NCI-H1694 (cell line): ENCODE data around the gene RXFP4.
"Not testable (repeated sequence)": the region's sequence is repeated elsewhere in the genome, so short reads cannot be mapped to it uniquely, and the experiment has no call there.

Experiments
- DNase-seq: peaks from one replicate; lab custom pipeline; 2025; lab: John Stamatoyannopoulos, UW

RXFP4 gene

GRCh38 chr1:155930725-155931124, 10.7 kb upstream of the RXFP4 start:
- DNase-seq: not testable (repeated sequence)

- DNase-seq: no peak
Measured at GRCh38 chr1:155931332-155932038, 10.0 kb upstream of the RXFP4 start.

DNA sequence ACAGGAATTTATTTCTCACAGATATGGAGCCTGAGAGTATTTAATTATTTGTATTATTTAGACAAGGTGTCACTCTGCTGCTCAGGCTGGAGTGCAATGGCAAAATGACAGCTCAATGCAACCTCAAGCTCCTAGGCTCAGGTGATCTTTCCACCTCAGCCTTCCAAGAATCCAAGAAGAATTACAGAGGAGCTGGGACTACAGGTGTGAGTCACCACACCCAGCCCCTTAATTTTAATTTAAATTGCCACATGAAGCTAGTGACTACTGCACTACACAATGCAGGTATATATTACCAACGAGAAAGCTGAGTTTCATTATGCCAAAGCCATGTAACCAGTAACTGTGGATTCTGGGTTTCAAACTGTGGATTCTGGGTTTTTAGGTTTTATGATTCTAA, 9.4 kb upstream of the RXFP4 start:
- DNase-seq: no peak

- no peak for DNase-seq
Measured at GRCh38 chr1:155932487-155932886, 9.0 kb upstream of the RXFP4 start.

GRCh38 chr1:155933591-155934096, 7.8 kb upstream of the RXFP4 start:
- no peak for DNase-seq

- peak; percentile 100 for DNase-seq
Measured at GRCh38 chr1:155934097-155934935, 7.1 kb upstream of the RXFP4 start, which contains the start of gene KHDC4. KHDC4 (minus strand) TSS chr1:155934413; CDS start chr1:155934373, 40 bp downstream.

- peak; percentile 69 for DNase-seq
Measured at GRCh38 chr1:155934936-155935590, 6.4 kb upstream of the RXFP4 start.

DNA sequence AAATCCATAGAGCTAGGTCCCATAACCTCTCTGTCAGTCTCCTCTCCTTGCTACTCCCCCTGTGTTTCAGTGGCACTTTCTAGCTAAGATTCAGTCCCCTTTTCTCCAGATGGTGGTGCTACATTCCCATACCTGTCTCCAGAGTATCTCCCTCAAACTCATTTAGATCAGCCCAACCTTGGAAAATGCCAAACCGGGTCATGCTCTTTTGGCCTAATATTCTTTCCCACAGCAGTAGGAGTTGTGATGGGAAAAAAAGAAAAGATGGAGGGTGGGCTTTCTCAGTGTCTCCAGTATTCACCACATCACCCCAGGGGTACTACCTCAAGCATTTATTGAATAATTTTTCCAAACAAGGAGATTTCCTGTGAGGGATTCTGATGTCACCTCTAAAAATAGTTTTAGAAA, 3.2 kb upstream of the RXFP4 start:
- DNase-seq: peak; percentile 96

DNA sequence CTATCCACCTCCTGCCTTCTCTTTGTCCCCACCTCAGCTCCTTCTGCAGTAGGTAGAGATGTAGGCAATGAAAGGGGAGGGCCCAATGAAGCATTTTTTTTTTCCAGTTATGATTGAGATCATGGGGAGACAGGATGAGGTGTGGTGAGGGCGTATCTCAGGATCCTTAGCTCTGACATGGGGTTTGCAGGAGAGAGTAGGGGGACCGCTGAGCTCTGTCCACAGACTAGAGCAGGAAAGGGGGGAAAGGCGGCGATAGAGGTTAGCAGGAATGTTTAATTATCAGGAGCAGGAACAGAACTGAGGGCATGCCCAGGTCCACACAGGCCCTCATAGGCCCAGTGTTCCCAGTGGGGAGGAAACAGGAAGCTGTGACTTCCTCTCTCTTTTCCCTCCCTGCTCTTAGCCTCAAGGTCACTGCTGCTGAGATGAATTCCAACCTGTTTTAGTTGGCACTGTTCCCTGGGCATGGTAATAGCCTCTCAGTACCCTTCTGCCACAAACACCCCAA, 901 bp upstream of the RXFP4 start:
- DNase-seq: no peak

GRCh38 chr1:155941845-155942531, 550 bp downstream of the RXFP4 start:
- DNase-seq: no peak

DNA sequence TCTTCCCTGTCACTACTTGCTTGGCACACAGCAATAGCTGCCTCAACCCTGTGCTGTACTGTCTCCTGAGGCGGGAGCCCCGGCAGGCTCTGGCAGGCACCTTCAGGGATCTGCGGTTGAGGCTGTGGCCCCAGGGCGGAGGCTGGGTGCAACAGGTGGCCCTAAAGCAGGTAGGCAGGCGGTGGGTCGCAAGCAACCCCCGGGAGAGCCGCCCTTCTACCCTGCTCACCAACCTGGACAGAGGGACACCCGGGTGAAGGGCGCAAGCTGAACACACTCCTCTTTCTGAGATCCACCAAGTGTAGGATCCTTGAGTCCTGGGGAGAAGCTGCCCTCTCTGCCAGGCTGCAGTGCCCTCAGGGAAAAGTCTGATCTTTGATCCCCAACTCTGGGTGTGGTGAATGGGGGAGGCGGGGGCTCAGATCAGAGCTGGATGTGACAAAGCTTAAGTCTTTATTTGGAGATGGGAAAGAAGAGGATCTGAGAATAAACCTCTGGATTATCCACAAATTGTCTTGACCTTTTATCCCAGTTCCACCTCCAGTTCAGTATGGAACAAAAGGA, 1.2 kb downstream of the RXFP4 start:
- DNase-seq: no peak

DNA sequence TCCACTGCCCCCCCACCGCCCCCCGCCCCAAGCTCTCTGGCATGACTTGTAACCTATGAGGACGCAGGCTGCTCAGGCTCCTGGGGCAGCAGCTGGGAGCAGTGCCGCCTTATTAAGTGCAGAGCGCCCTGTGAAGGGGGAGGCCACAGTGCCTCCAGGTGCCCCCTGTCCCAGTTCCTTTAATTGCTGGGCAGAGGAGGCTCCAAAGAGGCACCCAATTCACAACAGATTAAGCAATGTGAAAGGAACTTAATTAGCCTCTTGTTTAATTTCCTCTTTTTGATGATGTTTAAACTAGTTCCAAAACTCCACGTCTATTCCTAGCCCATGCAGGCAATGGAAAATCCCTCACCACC, 3.0 kb downstream of the RXFP4 start:
- no peak for DNase-seq

GRCh38 chr1:155946633-155947219, 5.3 kb downstream of the RXFP4 start:
- no peak for DNase-seq

- DNase-seq: no peak
Measured at GRCh38 chr1:155947292-155947691, 5.9 kb downstream of the RXFP4 start.

DNA sequence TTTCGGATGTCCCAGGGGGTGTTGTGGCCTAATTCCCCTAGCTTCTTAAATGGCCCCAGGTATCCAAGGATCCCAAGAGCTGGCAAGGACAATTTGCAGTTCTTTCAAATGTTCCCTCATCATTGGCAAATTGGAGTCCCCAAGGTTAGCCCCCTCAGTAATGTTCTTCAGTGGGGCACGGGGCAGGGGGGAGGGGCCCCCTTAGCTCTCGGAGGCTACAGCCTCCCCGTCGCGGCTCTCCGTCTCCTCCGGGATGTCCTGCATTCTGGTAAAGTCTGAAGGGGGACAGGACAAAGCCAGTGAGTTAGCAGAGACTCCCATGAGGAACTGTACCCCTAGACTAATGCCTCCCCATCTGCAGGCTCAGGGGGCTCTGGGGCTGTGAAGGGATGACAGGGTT, 6.3 kb downstream of the RXFP4 start:
- DNase-seq: no peak

DNA sequence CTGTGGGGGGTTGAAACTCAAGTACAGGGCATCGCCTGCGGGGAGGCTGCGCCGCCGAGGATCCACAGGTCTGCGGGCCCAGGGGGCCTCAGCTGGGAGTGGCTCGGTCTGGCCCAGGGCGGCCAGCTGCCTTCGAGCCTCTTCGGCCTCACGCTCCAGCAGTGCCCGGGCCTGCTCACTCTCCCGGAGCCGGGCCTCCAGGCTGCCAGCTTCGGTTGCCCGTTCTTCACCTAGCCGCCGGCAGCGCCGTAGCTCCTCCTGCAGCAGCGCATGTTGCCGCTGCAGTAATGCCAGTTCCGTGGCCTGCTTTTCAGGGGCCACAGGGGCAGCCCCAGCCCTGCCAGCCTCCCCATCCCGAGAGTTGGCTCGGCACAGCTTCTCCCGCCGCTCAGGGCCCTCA, 9.4 kb downstream of the RXFP4 start:
- no peak for DNase-seq

DNA sequence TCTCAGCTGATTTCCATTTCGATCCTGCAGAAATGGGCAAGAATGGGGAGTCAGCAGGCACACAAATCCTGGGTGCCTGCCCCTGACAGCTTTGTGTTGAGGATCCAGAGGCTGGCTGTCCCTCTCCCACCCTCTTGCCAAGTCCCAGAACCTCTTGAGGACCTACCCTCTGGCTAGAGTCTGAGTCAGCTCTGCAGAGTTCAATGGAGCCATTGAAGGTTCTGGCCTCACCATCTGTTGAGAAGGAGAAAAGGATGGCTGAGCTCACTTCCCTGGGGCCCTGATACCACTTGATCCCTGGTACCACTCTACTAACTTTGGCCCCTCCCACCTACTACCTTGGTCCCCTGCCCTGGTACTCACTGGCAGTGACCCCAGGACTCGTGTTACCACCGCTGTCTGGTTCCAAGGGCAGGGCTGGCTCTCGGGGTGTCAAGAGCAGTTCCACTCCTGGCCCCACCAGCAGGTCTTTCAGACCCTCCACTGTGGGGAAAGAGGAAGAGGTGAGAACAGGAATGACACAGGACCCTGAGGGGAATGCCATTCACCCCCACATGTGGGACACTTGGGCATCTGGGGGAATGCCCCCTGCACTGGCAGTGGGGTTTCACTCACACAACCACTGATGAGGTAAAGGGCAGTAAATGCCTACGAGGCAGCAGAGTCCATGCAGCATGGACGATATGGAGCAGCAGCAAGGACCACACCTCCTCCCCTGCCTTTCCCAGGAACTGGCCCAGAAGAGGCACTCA, 10.5 kb downstream of the RXFP4 start:
- no peak for DNase-seq

GRCh38 chr1:155952505-155952890, 11.1 kb downstream of the RXFP4 start:
- no peak for DNase-seq

DNA sequence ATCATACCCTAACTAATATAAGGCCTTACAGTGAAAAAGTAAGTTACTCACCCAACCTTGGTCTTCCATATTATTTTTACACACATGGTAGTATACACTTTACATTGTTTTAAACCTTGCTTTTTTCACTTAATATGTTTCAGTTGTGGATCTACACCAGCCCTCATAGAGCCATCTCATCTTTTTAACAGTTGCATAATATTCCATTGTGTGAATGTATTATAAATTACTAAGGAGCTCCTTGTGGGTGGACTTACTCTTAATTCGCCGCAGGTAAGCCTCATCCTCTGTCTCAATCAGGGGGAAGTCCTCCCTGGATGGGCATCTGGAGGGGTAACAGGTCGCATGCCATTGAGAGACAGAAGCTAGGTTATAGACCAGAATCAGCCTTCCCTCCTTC, 13.2 kb downstream of the RXFP4 start:
- no peak for DNase-seq

DNA sequence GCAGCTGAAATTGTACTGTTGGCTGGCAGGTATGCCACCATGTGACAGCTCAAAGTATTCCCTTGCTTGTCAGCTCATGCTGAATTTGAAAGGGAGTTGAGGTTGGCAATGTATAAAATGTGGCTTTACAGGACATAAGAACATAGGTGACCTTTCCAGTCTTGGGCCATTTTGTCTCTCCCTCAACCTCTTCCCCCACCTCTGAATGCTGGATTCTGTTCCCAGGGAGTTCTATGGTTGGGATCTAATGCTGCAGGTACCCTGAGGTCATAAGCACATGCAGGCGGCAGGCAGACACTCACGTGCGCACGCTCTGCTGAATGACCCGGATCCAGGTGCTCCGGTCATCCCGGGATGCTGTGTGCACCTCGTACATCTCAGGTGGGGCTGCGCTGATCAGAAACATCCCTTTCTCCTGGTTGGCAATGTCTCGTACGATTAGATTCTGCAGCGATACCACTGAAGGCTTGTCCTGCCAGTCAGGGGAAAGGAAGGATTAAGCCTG, 16.0 kb downstream of the RXFP4 start:
- DNase-seq: no peak
